Activated T-helper 2 cell treated with anti-CD3 and anti-CD28 coated beads, Interferon-gamma antibody, Interleukin-2, Interleukin-4, amounts not matched to agents 10 μg/mL and 5 μg/mL and 100 μg/mL, durations not matched to agents 14 hours and 24 hours and 36 hours (primary cell): ENCODE measurements around the gene HNRNPC. TPM values are rescaled to one million over a fixed set of nuclear protein-coding genes. Genes with fewer than 3 reads are reported as not detected.
A peak's percentile ranks its signal among the peaks of the same experiment; 100 is the strongest.

ENCODE experiments used
- DNase-seq: peaks from one replicate; pipeline ENCODE4 v3.0.0; 2021; ENCODE audit warnings: low spot score
- H3K27ac Mint-ChIP-seq: one replicate; pipeline ENCODE4 v1.8.0; 2021; ENCODE audit warnings: mixed read lengths
- H3K27me3 Mint-ChIP-seq: one replicate; pipeline ENCODE4 v1.8.0; 2021; ENCODE audit warnings: low read depth, mixed read lengths
- H3K36me3 Mint-ChIP-seq: one replicate; pipeline ENCODE4 v1.8.0; 2021; ENCODE audit warnings: low read depth, mixed read lengths
- H3K4me1 Mint-ChIP-seq: one replicate; pipeline ENCODE4 v1.8.0; 2021; ENCODE audit warnings: low read depth, mixed read lengths
- H3K4me3 Mint-ChIP-seq: one replicate; pipeline ENCODE4 v1.8.0; 2021; ENCODE audit warnings: low read depth, mild to moderate bottlenecking, moderate library complexity, mixed read lengths
- H3K9me3 Mint-ChIP-seq: one replicate; pipeline ENCODE4 v1.8.0; 2021; ENCODE audit warnings: mixed read lengths
- intact Hi-C: fragments of 100-400 bp; cut with micrococcal nuclease; formaldehyde crosslinking; loops from one replicate; pipeline ENCODE4 v1.15.1; 2023
- total RNA-seq: library from RNA; stranded (reverse); gene quantifications from 2 replicates; pipeline ENCODE4 v1.2.3, GENCODE V29; 2022

Gene HNRNPC
- total RNA-seq, 1 donor from 2014 or later: 976 TPM

- Mint-ChIP-seq H3K9me3 (no peaks in the 10 kb centered on the region), H3K27ac (peak overlapping the region; percentile 1), H3K36me3 (peaks cover 90% of the 10 kb centered on the region), H3K4me3 (peak overlapping the region; percentile 1), H3K27me3 (no peaks in the 10 kb centered on the region), H3K4me1 (peaks cover 40% of the 10 kb centered on the region)
- intact Hi-C loops: no loop called here
- DNase-seq: no peak
These were observed 13.7 kb downstream of the HNRNPC start for GRCh38 chr14:21255385-21256101.

GRCh38 chr14:21252149-21252548 lies 17.1 kb downstream of the HNRNPC start:
- no peak overlapping the region for H3K4me3 Mint-ChIP-seq
- H3K36me3 Mint-ChIP-seq: peaks cover 92% of the 10 kb centered on the region
- H3K9me3 Mint-ChIP-seq: no peaks in the 10 kb centered on the region
- intact Hi-C loops: no loop called here
- H3K27me3 Mint-ChIP-seq: no peaks in the 10 kb centered on the region
- DNase-seq: no peak
- no peak overlapping the region for H3K27ac Mint-ChIP-seq
- H3K4me1 Mint-ChIP-seq: peaks cover 35% of the 10 kb centered on the region

GRCh38 chr14:21251215-21251614 lies 18.0 kb downstream of the HNRNPC start:
- Mint-ChIP-seq H3K4me1 (peaks cover 31% of the 10 kb centered on the region), H3K27ac (no peak overlapping the region), H3K4me3 (no peak overlapping the region), H3K36me3 (peaks cover 91% of the 10 kb centered on the region), H3K9me3 (no peaks in the 10 kb centered on the region), H3K27me3 (no peaks in the 10 kb centered on the region)
- intact Hi-C loops: no loop called here
- DNase-seq: no peak

DNA sequence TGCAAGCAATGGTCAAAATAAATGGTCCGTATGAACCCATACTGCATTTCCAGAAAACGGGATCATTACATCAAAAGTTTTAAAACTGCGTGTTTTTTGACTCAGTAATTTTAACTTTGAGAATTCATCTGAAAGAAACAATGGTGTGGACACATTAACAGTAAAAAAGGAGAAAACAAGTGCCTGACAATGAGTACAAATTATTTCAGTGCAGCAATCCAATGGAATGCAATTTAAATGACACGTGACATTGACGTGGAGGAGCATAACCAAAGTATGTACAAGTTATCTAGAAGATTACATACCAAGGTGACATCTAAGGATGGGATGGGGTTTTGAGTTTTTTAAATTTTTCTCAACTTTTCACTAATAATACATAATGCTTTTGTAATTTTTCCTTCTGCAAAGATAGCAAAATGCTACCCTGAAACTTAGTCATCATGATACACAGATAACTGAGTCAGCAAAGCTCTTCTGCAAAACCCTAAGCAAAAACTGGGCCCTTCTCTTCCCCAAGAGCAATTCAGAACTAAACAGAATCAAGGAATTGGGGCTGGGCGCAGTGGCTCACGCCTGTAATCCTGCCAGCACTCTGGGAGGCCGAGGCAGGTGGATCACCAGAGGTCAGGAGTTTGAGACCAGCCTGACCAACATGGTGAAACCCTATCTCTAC lies 20.4 kb downstream of the HNRNPC start:
- intact Hi-C loops: loop anchor here (2.0 kb wide), 1 partner anchor 14 kb away; no protein-coding TSS in a partner anchor
- H3K4me1 Mint-ChIP-seq: peaks cover 29% of the 10 kb centered on the region
- H3K4me3 Mint-ChIP-seq: no peak overlapping the region
- peaks cover 87% of the 10 kb centered on the region for H3K36me3 Mint-ChIP-seq
- no peaks in the 10 kb centered on the region for H3K27me3 Mint-ChIP-seq
- no peak for DNase-seq
- H3K27ac Mint-ChIP-seq: no peak overlapping the region
- no peaks in the 10 kb centered on the region for H3K9me3 Mint-ChIP-seq

DNA sequence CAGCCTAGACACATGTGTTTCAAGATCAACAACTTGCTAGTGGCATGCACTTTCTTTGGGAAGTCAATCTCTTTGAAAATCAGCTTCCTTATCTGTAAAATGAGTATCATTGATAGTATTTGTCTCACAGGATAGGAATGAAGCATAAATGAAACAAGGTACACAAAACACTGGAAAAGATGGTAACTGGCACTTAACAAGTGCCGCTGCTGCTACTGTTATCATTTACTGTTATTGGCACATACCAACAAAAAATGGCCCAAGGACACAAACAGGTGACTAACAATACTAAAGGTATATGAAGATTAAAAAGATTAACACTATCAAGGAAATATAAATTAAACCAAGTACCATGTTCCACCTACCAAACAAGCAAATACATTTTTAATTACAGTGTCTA lies 20.9 kb downstream of the HNRNPC start:
- no peaks in the 10 kb centered on the region for H3K9me3 Mint-ChIP-seq
- H3K27ac Mint-ChIP-seq: no peak overlapping the region
- no peaks in the 10 kb centered on the region for H3K27me3 Mint-ChIP-seq
- no peak for DNase-seq
- intact Hi-C loops: loop anchor here (2.0 kb wide), 1 partner anchor 14 kb away; no protein-coding TSS in a partner anchor
- peaks cover 83% of the 10 kb centered on the region for H3K36me3 Mint-ChIP-seq
- peaks cover 29% of the 10 kb centered on the region for H3K4me1 Mint-ChIP-seq
- no peak overlapping the region for H3K4me3 Mint-ChIP-seq

- Mint-ChIP-seq H3K27ac (no peak overlapping the region), H3K4me3 (no peak overlapping the region), H3K36me3 (peaks cover 77% of the 10 kb centered on the region), H3K27me3 (no peaks in the 10 kb centered on the region), H3K9me3 (no peaks in the 10 kb centered on the region), H3K4me1 (peaks cover 38% of the 10 kb centered on the region)
- no peak for DNase-seq
- intact Hi-C loops: no loop called here
These were observed 23.4 kb downstream of the HNRNPC start for GRCh38 chr14:21245813-21246212.

- Mint-ChIP-seq H3K36me3 (peaks cover 75% of the 10 kb centered on the region), H3K27me3 (no peaks in the 10 kb centered on the region), H3K4me3 (no peak overlapping the region), H3K9me3 (no peaks in the 10 kb centered on the region), H3K4me1 (peaks cover 38% of the 10 kb centered on the region), H3K27ac (peak overlapping the region; percentile 46)
- intact Hi-C loops: loop anchor here (5.0 kb wide), 1 partner anchor 42 kb away; no protein-coding TSS in a partner anchor
- DNase-seq: no peak
These were observed 24.7 kb downstream of the HNRNPC start for GRCh38 chr14:21244544-21244943.

- Mint-ChIP-seq H3K27me3 (no peaks in the 10 kb centered on the region), H3K4me1 (peaks cover 40% of the 10 kb centered on the region), H3K4me3 (no peak overlapping the region), H3K27ac (no peak overlapping the region), H3K9me3 (no peaks in the 10 kb centered on the region), H3K36me3 (peaks cover 73% of the 10 kb centered on the region)
- intact Hi-C loops: loop anchor here (5.0 kb wide), 1 partner anchor 39 kb away; no protein-coding TSS in a partner anchor
- no peak for DNase-seq
These were observed 27.9 kb downstream of the HNRNPC start for GRCh38 chr14:21241218-21241819.

GRCh38 chr14:21240417-21240816 lies 28.8 kb downstream of the HNRNPC start:
- no peak for DNase-seq
- no peaks in the 10 kb centered on the region for H3K27me3 Mint-ChIP-seq

DNA sequence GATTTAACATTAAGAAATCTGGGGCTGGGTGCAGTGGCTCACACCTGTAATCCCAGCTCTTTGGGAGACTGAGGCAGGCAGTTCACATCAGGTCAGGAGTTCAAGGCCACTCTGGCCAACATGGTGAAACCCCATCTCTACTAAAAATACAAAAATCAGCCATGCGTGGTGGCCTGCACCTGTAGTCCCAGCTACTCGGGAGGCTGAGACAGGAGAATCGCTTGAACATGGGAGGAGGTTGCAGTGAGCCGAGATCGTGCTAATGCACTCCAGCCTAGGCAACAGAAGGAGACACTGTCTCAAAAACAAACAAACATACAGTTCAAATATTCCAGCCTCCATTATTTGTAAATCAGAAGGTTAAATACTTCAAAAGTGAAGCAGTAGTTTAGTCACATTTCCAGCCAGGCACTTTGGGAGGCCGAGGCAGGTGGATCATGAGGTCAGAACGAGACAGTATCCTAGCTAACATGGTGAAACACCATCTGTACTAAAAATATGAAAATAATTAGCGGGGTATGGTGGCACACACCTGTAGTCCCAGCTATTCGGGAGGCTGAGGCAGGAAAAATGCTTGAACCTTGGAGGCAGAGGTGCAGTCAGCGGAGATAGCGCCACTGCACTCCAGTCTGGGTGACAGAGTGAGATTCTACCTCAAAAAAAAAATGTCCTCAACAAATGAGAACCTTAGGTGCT lies 30.3 kb downstream of the HNRNPC start:
- Mint-ChIP-seq H3K27me3 (no peaks in the 10 kb centered on the region), H3K27ac (no peak overlapping the region), H3K4me3 (no peak overlapping the region), H3K4me1 (peaks cover 50% of the 10 kb centered on the region), H3K9me3 (no peaks in the 10 kb centered on the region), H3K36me3 (peaks cover 77% of the 10 kb centered on the region)
- intact Hi-C loops: no loop called here
- DNase-seq: no peak

More at GRCh38 chr14:21240417-21240816, 28.8 kb downstream of the HNRNPC start:
- H3K4me1 Mint-ChIP-seq: peaks cover 45% of the 10 kb centered on the region
- no peak overlapping the region for H3K4me3 Mint-ChIP-seq
- no peaks in the 10 kb centered on the region for H3K9me3 Mint-ChIP-seq
- intact Hi-C loops: loop anchor here (5.0 kb wide), 1 partner anchor 38 kb away; no protein-coding TSS in a partner anchor
- peaks cover 76% of the 10 kb centered on the region for H3K36me3 Mint-ChIP-seq
- H3K27ac Mint-ChIP-seq: no peak overlapping the region

GRCh38 chr14:21236948-21237797 lies 32.1 kb downstream of the HNRNPC start:
- Mint-ChIP-seq H3K27ac (peak overlapping the region; percentile 28), H3K4me3 (no peak overlapping the region), H3K4me1 (peaks cover 56% of the 10 kb centered on the region), H3K36me3 (peaks cover 86% of the 10 kb centered on the region), H3K27me3 (no peaks in the 10 kb centered on the region), H3K9me3 (no peaks in the 10 kb centered on the region)
- no peak for DNase-seq
- intact Hi-C loops: no loop called here

- H3K4me1 Mint-ChIP-seq: peaks cover 74% of the 10 kb centered on the region
- no peak overlapping the region for H3K4me3 Mint-ChIP-seq
- peaks cover 93% of the 10 kb centered on the region for H3K36me3 Mint-ChIP-seq
- no peak for DNase-seq
- intact Hi-C loops: no loop called here
- no peaks in the 10 kb centered on the region for H3K27me3 Mint-ChIP-seq
- H3K9me3 Mint-ChIP-seq: no peaks in the 10 kb centered on the region
- H3K27ac Mint-ChIP-seq: peak overlapping the region; percentile 2
These were observed 35.1 kb downstream of the HNRNPC start for GRCh38 chr14:21234112-21234511.
